ENCODE data around the gene LCE4A.
"Not testable (repeated sequence)": the region's sequence is repeated elsewhere in the genome, so short reads cannot be mapped to it uniquely, and the experiment has no call there.

Gene LCE4A, protein sequence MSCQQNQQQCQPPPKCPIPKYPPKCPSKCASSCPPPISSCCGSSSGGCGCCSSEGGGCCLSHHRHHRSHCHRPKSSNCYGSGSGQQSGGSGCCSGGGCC

GRCh38 chr1:152707860-152708259 is at the start of gene LCE4A:
TSS of gene LCE4A (plus strand) at chr1:152708160. CDS start at chr1:152709076, 916 bp downstream.
- FAIRE-seq, result no peak

GRCh38 chr1:152658649-152659048 is 49.3 kb upstream of the LCE4A start:
- FAIRE-seq, result no peak

DNA sequence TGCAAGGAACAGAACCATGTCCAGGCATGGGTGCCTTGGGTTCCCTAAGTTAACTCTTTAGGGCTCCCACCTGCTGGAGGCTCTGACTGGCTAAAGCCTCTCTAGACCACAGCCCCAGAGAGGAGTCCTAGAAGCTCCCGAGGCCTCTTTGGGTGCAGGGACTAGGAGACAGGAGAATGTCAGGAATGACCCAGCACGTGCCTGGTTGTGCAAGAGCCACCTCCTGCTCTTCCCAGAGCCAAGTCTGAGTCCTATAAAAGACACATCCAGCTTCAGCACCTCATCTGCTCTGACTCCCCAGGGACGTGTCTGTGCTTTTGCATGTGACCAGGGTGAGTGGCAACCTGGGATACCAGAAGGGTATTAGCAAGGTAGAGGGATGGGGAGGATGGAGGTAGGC is 44.9 kb upstream of the LCE4A start, which contains the start of gene LCE2D:
Gene LCE2D, plus strand, starts transcription at position 283 of the 400 bp plus-strand sequence. CDS start 726 bp downstream, outside the sequence.
- no peak for FAIRE-seq

DNA sequence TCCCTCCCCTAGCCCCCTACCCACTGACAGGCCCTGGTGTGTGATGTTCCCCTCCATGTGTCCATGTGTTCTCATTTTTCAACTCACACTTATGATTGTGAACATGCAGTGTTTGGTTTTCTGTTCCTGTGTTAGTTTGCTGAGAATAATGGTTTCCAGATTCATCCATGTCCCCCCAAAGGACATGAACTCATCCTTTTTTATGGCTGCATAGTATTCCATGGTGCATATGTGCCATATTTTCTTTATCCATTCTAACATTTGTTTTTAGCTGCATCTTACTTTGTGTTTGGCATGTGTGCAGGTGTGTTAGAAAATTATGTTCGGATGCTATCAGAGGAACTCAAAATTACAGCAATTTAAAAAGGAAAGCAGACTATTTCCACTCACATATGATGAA is 41.8 kb upstream of the LCE4A start:
- not testable (repeated sequence) for FAIRE-seq

DNA sequence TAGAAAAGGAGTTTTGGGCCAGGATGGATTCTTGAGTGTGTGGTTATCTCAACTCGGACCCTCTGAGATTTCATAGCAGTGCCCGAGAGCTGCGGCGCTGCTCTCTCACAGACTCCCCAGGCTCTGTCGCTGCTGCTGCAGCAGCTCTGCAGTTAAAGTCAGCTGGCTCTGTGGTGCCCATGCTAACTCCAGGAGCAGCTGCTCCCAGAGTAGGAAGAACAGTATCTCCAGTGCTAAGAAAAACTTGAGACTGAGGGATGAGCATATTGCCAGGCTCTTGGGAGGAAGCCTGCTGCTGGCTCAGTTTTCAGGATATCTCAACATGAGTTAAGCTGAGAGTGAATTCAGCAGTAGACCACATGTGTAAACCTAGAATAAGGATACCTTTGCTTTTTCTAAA is 40.3 kb upstream of the LCE4A start:
- no peak for FAIRE-seq

GRCh38 chr1:152673016-152673415 is 34.9 kb upstream of the LCE4A start:
- no peak for FAIRE-seq

DNA sequence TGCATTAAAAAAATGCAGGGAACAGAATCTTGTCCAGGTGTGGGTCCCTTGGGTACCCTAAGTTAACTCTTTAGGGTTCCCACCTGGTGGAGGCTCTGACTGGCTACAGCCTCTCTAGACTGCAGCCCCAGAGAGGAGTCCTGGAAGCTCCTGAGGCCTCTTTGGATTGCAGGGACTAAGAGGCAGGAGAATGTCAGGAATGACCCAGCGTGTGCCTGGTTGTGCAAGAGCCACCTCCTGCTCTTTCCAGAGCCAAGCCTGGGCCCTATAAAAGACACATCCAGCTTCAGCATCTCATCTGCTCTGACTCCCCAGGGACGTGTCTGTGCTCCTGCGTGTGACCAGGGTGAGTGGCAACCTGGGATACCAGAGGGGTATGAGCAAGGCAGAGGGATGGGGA is 33.0 kb upstream of the LCE4A start, which contains the start of gene LCE2C:
Gene LCE2C, plus strand, starts transcription at position 297 of the 400 bp plus-strand sequence. CDS start 737 bp downstream, outside the sequence.
- not testable (repeated sequence) for FAIRE-seq

GRCh38 chr1:152679459-152679858 is 28.5 kb upstream of the LCE4A start:
- FAIRE-seq, result no peak

DNA sequence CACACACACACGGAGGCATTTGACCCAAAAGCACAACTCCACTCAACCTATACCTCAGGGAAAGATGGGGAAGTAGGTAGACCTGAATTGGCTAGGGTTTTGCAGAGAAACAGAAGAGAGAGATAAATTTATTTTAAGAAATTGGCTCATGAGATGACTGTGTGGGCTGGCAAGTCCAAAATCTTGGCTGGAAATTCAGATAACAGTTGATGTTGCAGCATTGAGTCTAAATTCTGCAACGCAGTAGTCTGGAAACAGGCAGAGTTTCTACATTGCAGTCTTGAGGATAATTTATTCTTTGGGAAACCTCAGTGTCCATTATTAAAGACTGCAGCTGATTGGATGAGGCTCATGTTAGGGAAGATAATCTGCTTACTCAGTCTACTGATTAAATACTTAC is 26.3 kb upstream of the LCE4A start:
- FAIRE-seq, result no peak

- FAIRE-seq, result no peak
Measured at GRCh38 chr1:152683846-152684245, 24.1 kb upstream of the LCE4A start.

DNA sequence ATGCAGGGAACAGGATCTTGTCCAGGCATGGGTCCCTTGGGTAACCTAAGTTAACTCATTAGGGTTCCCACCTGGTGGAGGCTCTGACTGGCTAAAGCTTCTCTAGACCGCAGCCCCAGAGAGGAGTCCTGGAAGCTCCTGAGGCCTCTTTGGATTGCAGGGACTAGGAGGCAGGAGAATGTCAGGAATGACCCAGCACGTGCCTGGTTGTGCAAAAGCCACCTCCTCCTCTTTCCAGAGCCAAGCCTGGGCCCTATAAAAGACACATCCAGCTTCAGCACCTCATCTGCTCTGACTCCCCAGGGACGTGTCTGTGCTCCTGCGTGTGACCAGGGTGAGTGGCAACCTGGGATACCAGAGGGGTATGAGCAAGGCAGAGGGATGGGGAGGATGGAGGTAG is 22.1 kb upstream of the LCE4A start, which contains the start of gene LCE2B:
Gene LCE2B, plus strand, starts transcription at position 301 of the 400 bp plus-strand sequence. CDS start 721 bp downstream, outside the sequence.
- not testable (repeated sequence) for FAIRE-seq

DNA sequence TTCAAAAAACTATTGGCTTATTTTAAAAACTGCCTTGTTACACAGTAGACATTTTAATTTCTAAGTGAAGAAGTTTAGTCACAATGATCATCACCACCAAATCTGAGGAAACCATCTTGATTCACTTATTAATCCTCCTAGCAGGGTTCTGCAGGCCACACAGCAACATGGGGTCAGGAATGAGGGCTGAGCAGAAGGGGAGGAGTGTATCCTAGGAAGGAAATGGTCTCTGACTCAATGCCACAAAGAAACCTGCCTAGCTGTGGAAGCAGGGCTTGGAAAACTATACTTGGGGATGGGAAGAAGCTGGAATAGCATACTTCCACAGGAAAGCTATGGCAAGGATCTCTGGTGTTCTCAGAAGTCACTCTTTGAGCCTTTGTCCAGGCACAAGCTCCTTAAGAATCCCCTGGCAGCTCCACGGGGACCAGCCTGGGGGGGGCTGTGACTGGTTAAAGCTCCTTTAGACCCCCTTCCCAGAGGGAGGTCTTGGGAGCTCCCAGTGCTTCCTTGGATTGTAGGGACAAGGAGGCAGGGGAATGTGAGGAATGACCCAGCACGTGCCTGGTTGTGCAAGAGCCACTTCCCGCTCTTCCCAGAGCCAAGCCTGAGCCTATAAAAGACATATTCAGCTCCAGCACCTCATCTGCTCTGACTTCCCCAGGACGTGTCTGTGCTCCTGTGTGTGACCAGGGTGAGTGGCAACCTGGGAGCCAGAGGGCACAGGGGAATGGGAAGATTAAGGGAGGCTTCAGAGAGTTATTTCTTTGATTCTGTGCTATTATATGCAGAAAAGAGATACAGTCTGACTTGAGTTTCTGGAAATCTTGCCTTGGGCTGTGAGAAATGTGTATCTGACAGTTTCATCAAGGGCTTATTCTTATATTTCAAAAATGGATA is 10.0 kb upstream of the LCE4A start, which contains the start of gene LCE2A:
Gene LCE2A, plus strand, starts transcription at position 645 of the 900 bp plus-strand sequence. CDS start 557 bp downstream, outside the sequence.
- FAIRE-seq, result no peak

GRCh38 chr1:152699746-152700145 is 8.2 kb upstream of the LCE4A start:
- no peak for FAIRE-seq

DNA sequence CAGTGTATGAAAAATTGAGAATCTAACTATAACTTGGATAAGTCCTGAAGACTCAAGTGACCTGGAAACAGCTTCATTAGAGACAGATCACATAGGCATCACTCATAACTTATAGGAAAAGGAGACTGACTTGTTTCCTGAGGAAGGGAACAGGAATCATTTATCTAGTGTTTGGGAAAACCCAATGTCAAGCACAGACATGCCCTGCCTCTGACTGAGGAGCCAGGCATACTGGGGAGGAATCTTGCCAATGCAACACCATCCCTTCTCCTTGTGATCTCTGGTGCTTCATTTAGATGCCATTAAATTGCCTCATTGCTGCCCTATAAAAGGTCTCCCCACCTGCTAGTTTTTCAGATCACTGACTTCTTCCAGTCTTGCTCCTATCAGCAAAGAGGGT is 10.3 kb downstream of the LCE4A start:
- FAIRE-seq, result no peak

DNA sequence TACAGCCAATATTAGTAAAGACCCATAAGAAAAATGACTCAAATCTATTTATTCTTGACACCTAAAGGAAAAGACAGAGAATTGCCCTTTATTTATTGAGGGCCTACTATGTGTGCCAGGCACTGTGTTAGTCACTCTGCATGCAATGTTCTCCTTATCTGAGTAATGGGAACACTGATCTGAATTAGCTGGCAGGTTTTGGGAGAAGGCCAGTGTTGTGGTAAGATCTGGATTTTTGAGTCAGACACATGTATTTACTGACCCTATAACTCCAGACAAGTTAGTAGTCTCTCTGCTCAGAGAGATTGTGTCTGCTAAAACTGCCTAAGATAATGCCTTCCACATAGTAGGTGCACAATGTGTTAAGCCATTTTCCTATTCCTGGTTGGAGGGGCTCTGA is 17.3 kb downstream of the LCE4A start:
- no peak for FAIRE-seq

GRCh38 chr1:152728986-152729385 is 21.0 kb downstream of the LCE4A start:
- FAIRE-seq, result no peak

DNA sequence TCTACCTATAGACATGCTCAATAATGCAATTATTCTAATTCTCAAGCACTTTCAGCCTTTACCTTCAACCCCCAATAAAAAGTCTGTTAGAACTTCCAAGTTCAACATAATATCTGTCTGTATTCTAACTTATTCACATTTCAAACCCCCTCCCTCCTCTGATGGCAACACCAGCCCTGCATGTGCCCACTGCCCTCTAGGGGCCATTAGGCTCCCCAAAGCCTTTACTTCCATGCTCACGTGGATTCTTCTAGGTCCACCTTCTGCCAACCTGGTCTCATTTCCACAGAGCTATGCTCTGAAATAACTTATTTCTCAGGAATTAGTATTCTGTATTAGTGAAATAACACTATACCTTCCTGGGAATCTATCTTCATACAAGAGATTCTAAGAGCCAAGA is 27.7 kb downstream of the LCE4A start:
- no peak for FAIRE-seq

DNA sequence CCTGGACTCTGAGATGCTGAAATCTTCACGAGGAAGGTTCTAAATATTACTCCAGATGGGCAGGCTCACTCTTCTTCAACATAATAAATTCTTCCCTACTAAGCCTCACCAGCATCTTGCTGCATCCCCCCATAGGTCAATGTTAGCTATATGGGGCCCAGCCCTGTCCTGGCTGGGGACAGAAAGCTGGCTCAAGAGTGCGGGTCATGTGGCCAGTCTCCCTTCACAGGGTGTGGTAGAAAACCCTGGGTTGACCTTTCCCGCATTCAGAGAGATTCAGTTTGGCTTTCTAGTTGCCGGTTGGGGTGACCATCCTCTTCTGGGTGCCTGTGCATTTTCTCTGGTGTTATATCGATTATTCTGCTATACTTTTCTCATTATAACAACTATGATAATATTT is 30.0 kb downstream of the LCE4A start:
- no peak for FAIRE-seq

DNA sequence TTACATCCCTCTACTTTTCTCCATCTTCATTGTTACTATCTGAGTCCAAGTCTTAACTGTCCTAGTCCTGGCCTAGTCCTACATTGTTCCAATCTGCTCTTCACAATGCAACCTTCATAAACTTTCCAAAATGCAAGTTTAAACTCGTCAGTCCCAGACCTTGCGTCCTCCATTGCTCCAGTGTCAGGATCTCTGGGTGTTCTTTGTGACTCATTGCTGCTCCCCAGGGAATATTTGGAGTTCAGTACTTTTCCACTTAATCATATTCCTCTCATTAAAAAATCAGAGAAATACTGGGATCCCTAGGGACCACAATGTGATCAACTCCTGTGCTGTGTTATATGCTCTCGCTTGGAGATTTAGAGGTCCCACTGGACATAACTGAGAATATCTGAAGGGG is 31.9 kb downstream of the LCE4A start:
- no peak for FAIRE-seq

DNA sequence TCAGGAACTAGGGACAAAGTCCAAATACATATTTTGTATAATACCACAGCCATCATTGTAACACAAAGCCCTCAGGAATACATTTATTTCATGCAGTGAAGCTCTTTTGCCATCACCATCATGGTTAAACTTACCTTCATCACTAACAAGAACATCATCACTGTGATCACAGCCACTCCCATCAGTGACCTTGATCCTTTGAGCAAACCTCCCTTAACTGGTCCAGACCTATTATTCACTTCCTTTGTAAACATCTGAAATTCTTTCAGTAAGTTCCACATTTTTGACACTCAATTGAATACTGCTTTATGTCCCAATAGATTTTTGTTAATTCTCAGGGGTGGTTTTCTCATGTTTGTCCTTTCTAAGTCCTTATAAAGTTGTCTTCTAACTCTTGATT is 33.7 kb downstream of the LCE4A start:
- no peak for FAIRE-seq

DNA sequence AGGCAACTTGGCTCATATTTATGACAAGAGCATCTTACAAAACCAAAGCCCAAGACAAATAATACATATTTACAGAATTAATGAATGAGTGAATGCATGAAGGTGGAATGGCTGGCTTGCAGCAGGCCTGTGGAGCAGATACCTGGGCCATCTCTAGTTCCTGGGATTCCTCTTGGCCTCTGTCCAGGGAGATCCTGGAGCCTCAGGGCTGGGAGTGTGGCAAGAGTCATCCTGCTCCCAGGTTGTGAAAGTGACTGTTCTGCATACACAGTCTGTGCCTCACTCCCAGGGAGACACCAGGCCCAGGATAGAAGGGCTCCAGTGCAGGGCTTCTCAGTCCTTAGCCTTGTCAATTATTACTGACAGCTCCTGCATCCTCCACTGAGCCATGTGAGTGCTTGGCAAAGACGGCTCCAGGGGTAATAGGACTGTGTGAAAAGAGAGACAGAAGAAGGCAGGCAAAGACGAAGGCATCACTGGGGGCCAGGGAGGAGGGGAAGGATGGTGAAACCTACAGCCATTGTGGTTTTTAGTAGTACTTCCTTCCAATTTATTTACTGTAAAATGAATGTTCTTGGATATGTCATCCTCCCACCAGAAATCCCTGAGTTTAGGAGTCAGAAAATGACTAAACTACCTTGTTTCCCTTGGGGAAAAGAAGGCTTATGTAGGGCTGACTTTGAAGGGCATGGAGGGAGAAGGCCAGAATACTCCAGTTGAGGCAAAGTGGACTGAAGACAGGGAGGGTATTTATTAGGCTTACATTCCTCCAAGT is 35.6 kb downstream of the LCE4A start:
- FAIRE-seq, result no peak

GRCh38 chr1:152745289-152745704 is 37.3 kb downstream of the LCE4A start:
- no peak for FAIRE-seq
